Activated naive CD4-positive, alpha-beta T cell treated with anti-CD3 and anti-CD28 coated beads, Interleukin-2, amount 10 ng/mL, durations not matched to agents 7 days and 5 days (primary cell): ENCODE data around the gene COL23A1.
"Not testable (repeated sequence)": the region's sequence is repeated elsewhere in the genome, so short reads cannot be mapped to it uniquely, and the experiment has no call there.

ENCODE experiments used
- CTCF ChIA-PET: fragments of 350-600 bp; sonication (Branson Sonifier 250); formaldehyde crosslinking; loops from one replicate; lab custom pipeline; 2021; ENCODE audit warnings: antibody characterized with exemption; lab: Charles Lee
- DNase-seq: peaks from one replicate; pipeline ENCODE4 v3.0.0-alpha.2; 2020
- H3K27ac Mint-ChIP-seq: one replicate; pipeline ENCODE4 v1.8.0; 2021; ENCODE audit warnings: mild to moderate bottlenecking, moderate library complexity, mixed read lengths
- H3K27me3 Mint-ChIP-seq: one replicate; pipeline ENCODE4 v1.8.0; 2021; ENCODE audit warnings: mild to moderate bottlenecking, mixed read lengths
- H3K36me3 Mint-ChIP-seq: one replicate; pipeline ENCODE4 v1.8.0; 2021; ENCODE audit warnings: mixed read lengths
- H3K4me1 Mint-ChIP-seq: one replicate; pipeline ENCODE4 v1.8.0; 2021; ENCODE audit warnings: mixed read lengths
- H3K4me3 Mint-ChIP-seq: one replicate; pipeline ENCODE4 v1.8.0; 2021; ENCODE audit warnings: mild to moderate bottlenecking, moderate library complexity, mixed read lengths
- H3K9me3 Mint-ChIP-seq: one replicate; pipeline ENCODE4 v1.8.0; 2021; ENCODE audit warnings: mixed read lengths

Gene COL23A1

GRCh38 chr5:178505639-178506407 lies 84.4 kb downstream of the COL23A1 start:
- H3K27me3 Mint-ChIP-seq: no peaks in the 10 kb centered on the region
- CTCF ChIA-PET: no interaction called here
- DNase-seq: no peak
- no peaks in the 10 kb centered on the region for H3K36me3 Mint-ChIP-seq
- no peak overlapping the region for H3K27ac Mint-ChIP-seq
- no peaks in the 10 kb centered on the region for H3K9me3 Mint-ChIP-seq
- H3K4me1 Mint-ChIP-seq: no peaks in the 10 kb centered on the region
- H3K4me3 Mint-ChIP-seq: no peak overlapping the region

GRCh38 chr5:178504340-178504960 lies 85.7 kb downstream of the COL23A1 start:
- CTCF ChIA-PET: no interaction called here

GRCh38 chr5:178502401-178503100 lies 87.6 kb downstream of the COL23A1 start:
- no peaks in the 10 kb centered on the region for H3K27me3 Mint-ChIP-seq
- no peaks in the 10 kb centered on the region for H3K36me3 Mint-ChIP-seq
- CTCF ChIA-PET: no interaction called here
- no peak overlapping the region for H3K4me3 Mint-ChIP-seq
- H3K27ac Mint-ChIP-seq: no peak overlapping the region
- DNase-seq: no peak
- H3K4me1 Mint-ChIP-seq: no peaks in the 10 kb centered on the region
- no peaks in the 10 kb centered on the region for H3K9me3 Mint-ChIP-seq

More at GRCh38 chr5:178504340-178504960, 85.7 kb downstream of the COL23A1 start:
- no peaks in the 10 kb centered on the region for H3K27me3 Mint-ChIP-seq
- no peak for DNase-seq
- H3K4me3 Mint-ChIP-seq: no peak overlapping the region
- no peaks in the 10 kb centered on the region for H3K4me1 Mint-ChIP-seq
- no peaks in the 10 kb centered on the region for H3K9me3 Mint-ChIP-seq
- H3K36me3 Mint-ChIP-seq: no peaks in the 10 kb centered on the region
- H3K27ac Mint-ChIP-seq: no peak overlapping the region

GRCh38 chr5:178499352-178499751 lies 90.8 kb downstream of the COL23A1 start:
- H3K27me3 Mint-ChIP-seq: peaks cover 6% of the 10 kb centered on the region
- H3K4me1 Mint-ChIP-seq: no peaks in the 10 kb centered on the region
- no peak overlapping the region for H3K4me3 Mint-ChIP-seq
- no peaks in the 10 kb centered on the region for H3K9me3 Mint-ChIP-seq
- CTCF ChIA-PET: no interaction called here
- H3K36me3 Mint-ChIP-seq: no peaks in the 10 kb centered on the region
- no peak overlapping the region for H3K27ac Mint-ChIP-seq
- no peak for DNase-seq

- no peaks in the 10 kb centered on the region for H3K9me3 Mint-ChIP-seq
- no peaks in the 10 kb centered on the region for H3K36me3 Mint-ChIP-seq
- CTCF ChIA-PET: interaction anchor here (1.0 kb wide), 1 partner anchor 83 kb away, joined by 3 read pairs; no protein-coding TSS in a partner anchor
- no peaks in the 10 kb centered on the region for H3K4me1 Mint-ChIP-seq
- peaks cover 6% of the 10 kb centered on the region for H3K27me3 Mint-ChIP-seq
- H3K27ac Mint-ChIP-seq: no peak overlapping the region
- no peak overlapping the region for H3K4me3 Mint-ChIP-seq
- no peak for DNase-seq
Measured at GRCh38 chr5:178496642-178497041, 93.6 kb downstream of the COL23A1 start.

GRCh38 chr5:178496214-178496613 lies 94.0 kb downstream of the COL23A1 start:
- Mint-ChIP-seq H3K9me3 (no peaks in the 10 kb centered on the region), H3K27me3 (peaks cover 6% of the 10 kb centered on the region), H3K4me1 (no peaks in the 10 kb centered on the region), H3K4me3 (no peak overlapping the region), H3K36me3 (no peaks in the 10 kb centered on the region), H3K27ac (no peak overlapping the region)
- no peak for DNase-seq
- CTCF ChIA-PET: interaction anchor here (1.0 kb wide), 1 partner anchor 83 kb away, joined by 3 read pairs; no protein-coding TSS in a partner anchor

GRCh38 chr5:178495706-178496105 lies 94.5 kb downstream of the COL23A1 start:
- Mint-ChIP-seq H3K4me1 (no peaks in the 10 kb centered on the region), H3K4me3 (no peak overlapping the region), H3K9me3 (no peaks in the 10 kb centered on the region), H3K36me3 (no peaks in the 10 kb centered on the region), H3K27me3 (peaks cover 10% of the 10 kb centered on the region), H3K27ac (no peak overlapping the region)
- DNase-seq: no peak
- CTCF ChIA-PET: no interaction called here

- Mint-ChIP-seq H3K36me3 (no peaks in the 10 kb centered on the region), H3K4me1 (no peaks in the 10 kb centered on the region), H3K27me3 (peaks cover 14% of the 10 kb centered on the region), H3K27ac (no peak overlapping the region), H3K9me3 (no peaks in the 10 kb centered on the region), H3K4me3 (no peak overlapping the region)
- CTCF ChIA-PET: interaction anchor here (2.2 kb wide), 1 partner anchor 31 kb away, joined by 4 read pairs; no protein-coding TSS in a partner anchor
- DNase-seq: no peak
Measured at GRCh38 chr5:178492278-178492677, 97.9 kb downstream of the COL23A1 start.

GRCh38 chr5:178490935-178491652 lies 99.1 kb downstream of the COL23A1 start:
- Mint-ChIP-seq H3K9me3 (no peaks in the 10 kb centered on the region), H3K36me3 (no peaks in the 10 kb centered on the region), H3K27ac (no peak overlapping the region), H3K4me1 (no peaks in the 10 kb centered on the region), H3K4me3 (no peak overlapping the region), H3K27me3 (peaks cover 18% of the 10 kb centered on the region)
- DNase-seq: no peak
- CTCF ChIA-PET: interaction anchor here (2.2 kb wide), 1 partner anchor 30 kb away, joined by 4 read pairs; no protein-coding TSS in a partner anchor

- Mint-ChIP-seq H3K4me1 (no peaks in the 10 kb centered on the region), H3K4me3 (no peak overlapping the region), H3K9me3 (no peaks in the 10 kb centered on the region), H3K27ac (no peak overlapping the region), H3K27me3 (peaks cover 12% of the 10 kb centered on the region), H3K36me3 (no peaks in the 10 kb centered on the region)
- CTCF ChIA-PET: no interaction called here
- DNase-seq: no peak
Measured at GRCh38 chr5:178489271-178489976, 100.8 kb downstream of the COL23A1 start.

- H3K27me3 Mint-ChIP-seq: peaks cover 12% of the 10 kb centered on the region
- no peak for DNase-seq
- H3K4me1 Mint-ChIP-seq: peaks cover 3% of the 10 kb centered on the region
- H3K9me3 Mint-ChIP-seq: no peaks in the 10 kb centered on the region
- H3K27ac Mint-ChIP-seq: no peak overlapping the region
- no peaks in the 10 kb centered on the region for H3K36me3 Mint-ChIP-seq
- CTCF ChIA-PET: no interaction called here
- no peak overlapping the region for H3K4me3 Mint-ChIP-seq
Measured at GRCh38 chr5:178488696-178489095, 101.5 kb downstream of the COL23A1 start.

GRCh38 chr5:178487911-178488600 lies 102.1 kb downstream of the COL23A1 start:
- CTCF ChIA-PET: no interaction called here

GRCh38 chr5:178486878-178487512 lies 103.2 kb downstream of the COL23A1 start:
- H3K27me3 Mint-ChIP-seq: peaks cover 16% of the 10 kb centered on the region
- H3K27ac Mint-ChIP-seq, H3K9me3 Mint-ChIP-seq, CTCF ChIA-PET, H3K4me3 Mint-ChIP-seq, H3K36me3 Mint-ChIP-seq, DNase-seq: not testable (repeated sequence)
- H3K4me1 Mint-ChIP-seq: peaks cover 11% of the 10 kb centered on the region

More at GRCh38 chr5:178487911-178488600, 102.1 kb downstream of the COL23A1 start:
- DNase-seq: no peak
- no peaks in the 10 kb centered on the region for H3K36me3 Mint-ChIP-seq
- H3K4me1 Mint-ChIP-seq: peaks cover 10% of the 10 kb centered on the region
- no peak overlapping the region for H3K4me3 Mint-ChIP-seq
- H3K9me3 Mint-ChIP-seq: peaks cover 2% of the 10 kb centered on the region
- H3K27me3 Mint-ChIP-seq: peaks cover 16% of the 10 kb centered on the region
- H3K27ac Mint-ChIP-seq: no peak overlapping the region
